NCI-H460 (cell line): ENCODE results near the gene MED12L. TPM values are rescaled to one million over a fixed set of nuclear protein-coding genes. Genes with fewer than 3 reads are reported as not detected.
"Not testable (repeated sequence)": the region's sequence is repeated elsewhere in the genome, so short reads cannot be mapped to it uniquely, and the experiment has no call there.

Experiments
- DNase-seq: peaks from one replicate; pipeline ENCODE4 v3.0.0-alpha.2; 2016; ENCODE audit warnings: low read depth; ENCODE audit errors: extremely low read depth
- total RNA-seq: library from RNA; depleted of rRNA; stranded (reverse); fragments of >200 nt; shearing (Covaris generic); gene quantifications from 2 replicates; pipeline ENCODE4 v1.2.3, GENCODE V29; 2014

Gene MED12L
- total RNA-seq, 1 experiment from 2014 or later: 0.54 TPM

GRCh38 chr3:151356794-151357462, 271.5 kb downstream of the MED12L start:
- no peak for DNase-seq

- DNase-seq: no peak
Observed at GRCh38 chr3:151357463-151357850, 272.0 kb downstream of the MED12L start.

GRCh38 chr3:151362751-151363174, 277.3 kb downstream of the MED12L start:
- no peak for DNase-seq

GRCh38 chr3:151366993-151367392, 281.5 kb downstream of the MED12L start:
- no peak for DNase-seq

- DNase-seq: no peak
Observed at GRCh38 chr3:151367448-151367847, 282.0 kb downstream of the MED12L start.

GRCh38 chr3:151371526-151371925, 286.1 kb downstream of the MED12L start:
- no peak for DNase-seq

GRCh38 chr3:151372063-151372820, 286.8 kb downstream of the MED12L start:
- DNase-seq: no peak

- no peak for DNase-seq
Observed at GRCh38 chr3:151377768-151378385, 292.4 kb downstream of the MED12L start.

GRCh38 chr3:151379083-151379734, 293.7 kb downstream of the MED12L start:
- peak; percentile 1 for DNase-seq

GRCh38 chr3:151382671-151383070, 297.2 kb downstream of the MED12L start:
- DNase-seq: no peak

GRCh38 chr3:151383111-151383510, 297.6 kb downstream of the MED12L start:
- no peak for DNase-seq

GRCh38 chr3:151383956-151384355, 298.5 kb downstream of the MED12L start:
- no peak for DNase-seq

- DNase-seq: no peak
Observed at GRCh38 chr3:151384741-151385174, 299.3 kb downstream of the MED12L start, which contains the start of gene P2RY12. Gene P2RY12 (minus strand): TSS chr3:151384753. CDS start chr3:151338845, 45,908 bp downstream.

GRCh38 chr3:151386056-151386455, 300.6 kb downstream of the MED12L start:
- DNase-seq: no peak

GRCh38 chr3:151387432-151387831, 302.0 kb downstream of the MED12L start:
- no peak for DNase-seq

GRCh38 chr3:151387842-151388241, 302.4 kb downstream of the MED12L start:
- no peak for DNase-seq

- DNase-seq: no peak
Observed at GRCh38 chr3:151391720-151392119, 306.3 kb downstream of the MED12L start.

GRCh38 chr3:151392191-151392590, 306.7 kb downstream of the MED12L start:
- DNase-seq: not testable (repeated sequence)

- DNase-seq: no peak
Observed at GRCh38 chr3:151393146-151393830, 307.8 kb downstream of the MED12L start.

- DNase-seq: no peak
Observed at GRCh38 chr3:151393941-151394340, 308.5 kb downstream of the MED12L start.
